SK-N-MC (cell line): Measurements from ENCODE around the gene FXN.

ENCODE experiments used
- EZH2 ChIP-seq: fragments of 200-600 bp; sonication (generic); IDR thresholded peaks from one replicate; pipeline ENCODE4 v1.6.1; 2017; ENCODE audit warnings: antibody characterized with exemption
- POLR2AphosphoS5 ChIP-seq: IDR thresholded peaks from 2 replicates; pipeline ENCODE4 v1.6.1; 2012; ENCODE audit warnings: mild to moderate bottlenecking, low read depth, low read length, borderline replicate concordance

GRCh38 chr9:69056191-69056815, 20.8 kb downstream of the FXN start:
- TF ChIP-seq EZH2: no peak
- TF ChIP-seq POLR2AphosphoS5: no peak
